Activated naive CD8-positive, alpha-beta T cell (primary cell): Measurements from ENCODE around the gene KLF6.
A peak's percentile ranks its signal among the peaks of the same experiment; 100 is the strongest.

Experiments used
- H3K27ac Mint-ChIP-seq: one replicate; pipeline ENCODE4 v1.8.0; 2021; ENCODE audit warnings: mixed read lengths
- H3K27me3 Mint-ChIP-seq: one replicate; pipeline ENCODE4 v1.8.0; 2021; ENCODE audit warnings: mixed read lengths
- H3K36me3 Mint-ChIP-seq: one replicate; pipeline ENCODE4 v1.8.0; 2021; ENCODE audit warnings: mixed read lengths
- H3K4me1 Mint-ChIP-seq: one replicate; pipeline ENCODE4 v1.8.0; 2021; ENCODE audit warnings: low read depth, mixed read lengths
- H3K4me3 Mint-ChIP-seq: one replicate; pipeline ENCODE4 v1.8.0; 2021; ENCODE audit warnings: mild to moderate bottlenecking, mixed read lengths
- H3K9me3 Mint-ChIP-seq: one replicate; pipeline ENCODE4 v1.8.0; 2021; ENCODE audit warnings: low read depth, mixed read lengths

KLF6 gene

DNA sequence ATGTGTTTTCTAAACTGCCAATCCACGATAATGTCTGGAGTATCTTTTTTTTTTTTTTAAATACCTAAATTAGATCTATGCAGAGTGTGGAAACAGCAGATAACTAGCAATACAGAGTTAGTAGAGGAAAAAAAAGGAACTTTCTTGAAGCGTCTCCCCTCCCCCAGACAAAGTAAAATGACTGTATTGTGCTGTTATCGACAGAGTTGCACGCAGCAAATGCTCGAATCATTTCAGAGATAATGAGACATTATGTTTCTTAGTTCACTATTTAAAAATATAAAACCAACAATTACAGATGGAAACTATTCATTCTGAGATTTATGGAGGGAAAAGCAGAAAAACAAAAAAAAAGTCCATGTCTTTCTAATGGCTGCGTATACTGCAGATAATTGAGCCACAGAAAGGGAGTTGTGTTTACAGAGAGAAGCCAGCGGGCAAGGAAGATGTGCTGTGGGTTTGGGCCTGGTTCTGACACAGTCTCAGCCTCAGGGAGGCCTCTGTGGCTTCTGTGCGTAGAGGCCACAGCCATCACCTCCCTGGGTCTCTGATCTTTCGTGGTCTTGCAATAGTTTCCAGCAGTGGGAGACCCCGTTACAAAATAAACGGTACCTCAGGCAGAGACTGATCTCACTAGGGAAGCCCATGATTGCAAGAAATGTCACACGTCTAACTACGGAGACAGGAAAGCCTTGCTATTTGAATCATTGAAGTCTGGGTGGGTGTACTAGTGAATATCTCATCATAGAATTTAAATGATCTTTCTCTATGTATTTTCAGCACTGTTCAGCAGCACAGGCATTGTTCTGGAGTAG lies 19.1 kb upstream of the KLF6 start:
- H3K27ac Mint-ChIP-seq, result no peak overlapping the region

DNA sequence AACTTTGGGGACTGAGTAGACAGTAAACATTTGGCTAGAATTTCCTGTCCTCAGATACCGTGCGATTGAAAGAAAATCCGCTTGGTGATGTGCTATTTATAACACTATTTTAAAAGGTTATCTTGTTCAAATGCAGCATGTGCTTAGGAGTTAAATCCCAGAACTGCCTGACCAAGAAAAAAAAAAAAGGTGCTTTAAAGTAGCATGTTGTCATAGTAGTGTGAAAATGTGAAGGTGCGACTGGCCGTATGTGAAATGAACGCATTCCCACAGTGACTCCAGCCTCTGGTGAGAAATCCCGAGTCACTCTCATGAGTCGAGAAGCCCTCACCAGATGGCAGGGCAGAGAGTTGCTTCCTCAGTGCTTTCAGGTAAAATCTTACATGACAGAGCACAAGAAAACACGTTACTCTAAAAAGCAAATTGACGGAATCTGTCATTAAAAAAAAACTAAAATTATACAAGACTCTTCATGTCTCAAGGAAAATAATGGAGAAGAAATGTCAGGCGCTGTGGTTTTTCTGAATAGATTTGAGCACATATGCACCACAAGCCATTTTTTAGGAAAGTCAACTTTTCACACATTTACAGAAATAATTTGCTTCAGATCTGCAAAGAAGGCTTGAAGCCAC lies 18.4 kb upstream of the KLF6 start:
- H3K9me3 Mint-ChIP-seq, result no peaks in the 10 kb centered on the region
- H3K27ac Mint-ChIP-seq, result no peak overlapping the region
- peaks cover 2% of the 10 kb centered on the region for H3K36me3 Mint-ChIP-seq
- no peaks in the 10 kb centered on the region for H3K27me3 Mint-ChIP-seq
- peak overlapping the region; percentile 49 for H3K4me3 Mint-ChIP-seq
- peaks cover 22% of the 10 kb centered on the region for H3K4me1 Mint-ChIP-seq

More for the DNA sequence above, 19.1 kb upstream of the KLF6 start:
- H3K9me3 Mint-ChIP-seq, result no peaks in the 10 kb centered on the region
- no peaks in the 10 kb centered on the region for H3K27me3 Mint-ChIP-seq
- peaks cover 18% of the 10 kb centered on the region for H3K4me1 Mint-ChIP-seq
- peak overlapping the region; percentile 82 for H3K4me3 Mint-ChIP-seq
- H3K36me3 Mint-ChIP-seq, result peaks cover 2% of the 10 kb centered on the region

- no peaks in the 10 kb centered on the region for H3K27me3 Mint-ChIP-seq
- H3K4me1 Mint-ChIP-seq, result peaks cover 30% of the 10 kb centered on the region
- peaks cover 4% of the 10 kb centered on the region for H3K36me3 Mint-ChIP-seq
- no peak overlapping the region for H3K27ac Mint-ChIP-seq
- no peak overlapping the region for H3K4me3 Mint-ChIP-seq
- no peaks in the 10 kb centered on the region for H3K9me3 Mint-ChIP-seq
Observed at GRCh38 chr10:3802526-3803265, 17.7 kb upstream of the KLF6 start.

DNA sequence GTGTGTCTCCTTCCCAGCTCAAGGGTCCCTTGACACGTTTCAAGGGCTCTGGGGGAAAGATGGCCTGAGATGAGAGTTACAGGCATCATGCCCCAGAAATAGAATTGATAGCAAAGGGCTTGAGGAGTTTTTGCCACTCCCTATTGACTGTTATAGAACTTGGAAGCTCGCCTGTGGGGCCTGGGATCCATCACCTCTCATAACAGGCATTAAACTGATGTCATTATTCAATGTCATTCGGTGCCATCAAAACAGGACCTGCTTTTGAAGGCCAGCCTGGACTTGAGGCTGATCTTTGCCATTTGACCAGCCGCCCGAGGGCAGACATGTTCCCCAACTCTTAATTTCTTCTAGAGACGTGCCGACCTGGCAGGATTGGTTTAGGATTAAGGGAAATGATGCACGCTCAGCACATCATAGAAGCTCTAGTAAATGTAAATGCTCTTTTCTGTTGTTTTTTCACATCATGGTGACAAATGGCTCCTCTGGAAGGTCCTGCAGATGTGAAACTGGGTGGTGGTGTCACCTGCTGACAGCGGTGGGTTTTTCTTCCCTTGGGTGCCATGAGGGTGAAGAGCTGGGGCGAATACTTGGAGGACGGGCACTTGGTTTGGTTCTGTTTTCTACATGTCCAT lies 16.7 kb upstream of the KLF6 start:
- H3K36me3 Mint-ChIP-seq, result peaks cover 5% of the 10 kb centered on the region
- no peaks in the 10 kb centered on the region for H3K27me3 Mint-ChIP-seq
- H3K4me3 Mint-ChIP-seq, result no peak overlapping the region
- peaks cover 37% of the 10 kb centered on the region for H3K4me1 Mint-ChIP-seq
- no peaks in the 10 kb centered on the region for H3K9me3 Mint-ChIP-seq
- H3K27ac Mint-ChIP-seq, result no peak overlapping the region

GRCh38 chr10:3800586-3800985 lies 15.6 kb upstream of the KLF6 start:
- H3K9me3 Mint-ChIP-seq, result no peaks in the 10 kb centered on the region
- H3K36me3 Mint-ChIP-seq, result peaks cover 6% of the 10 kb centered on the region
- no peak overlapping the region for H3K4me3 Mint-ChIP-seq
- peaks cover 40% of the 10 kb centered on the region for H3K4me1 Mint-ChIP-seq
- H3K27me3 Mint-ChIP-seq, result no peaks in the 10 kb centered on the region
- peak overlapping the region; percentile 28 for H3K27ac Mint-ChIP-seq

- Mint-ChIP-seq H3K9me3 (no peaks in the 10 kb centered on the region), H3K36me3 (peaks cover 6% of the 10 kb centered on the region), H3K4me1 (peaks cover 40% of the 10 kb centered on the region), H3K4me3 (peak overlapping the region; percentile 27), H3K27ac (peak overlapping the region; percentile 86), H3K27me3 (no peaks in the 10 kb centered on the region)
Observed at GRCh38 chr10:3797750-3798149, 12.7 kb upstream of the KLF6 start.

DNA sequence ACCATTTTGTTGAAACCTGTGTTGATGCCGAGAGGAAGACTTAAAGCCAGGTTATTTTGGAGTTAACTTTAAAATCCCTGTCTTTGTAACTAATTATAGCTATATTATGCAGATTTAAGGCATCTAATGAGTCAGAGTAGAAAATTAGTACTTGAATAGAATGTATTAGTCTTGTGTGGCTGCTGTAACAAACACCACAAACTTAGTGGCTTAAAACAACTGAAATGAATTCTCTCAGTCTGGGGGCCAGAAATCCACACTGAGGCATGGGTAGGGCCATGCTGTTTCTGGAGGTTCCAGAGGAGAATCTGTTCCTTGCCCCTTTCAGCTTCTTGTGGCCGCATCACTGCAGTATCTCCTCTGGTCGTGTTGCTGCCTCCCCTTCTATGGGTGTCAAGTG lies 8.5 kb upstream of the KLF6 start:
- Mint-ChIP-seq H3K36me3 (peaks cover 14% of the 10 kb centered on the region), H3K27ac (peak overlapping the region; percentile 7)

DNA sequence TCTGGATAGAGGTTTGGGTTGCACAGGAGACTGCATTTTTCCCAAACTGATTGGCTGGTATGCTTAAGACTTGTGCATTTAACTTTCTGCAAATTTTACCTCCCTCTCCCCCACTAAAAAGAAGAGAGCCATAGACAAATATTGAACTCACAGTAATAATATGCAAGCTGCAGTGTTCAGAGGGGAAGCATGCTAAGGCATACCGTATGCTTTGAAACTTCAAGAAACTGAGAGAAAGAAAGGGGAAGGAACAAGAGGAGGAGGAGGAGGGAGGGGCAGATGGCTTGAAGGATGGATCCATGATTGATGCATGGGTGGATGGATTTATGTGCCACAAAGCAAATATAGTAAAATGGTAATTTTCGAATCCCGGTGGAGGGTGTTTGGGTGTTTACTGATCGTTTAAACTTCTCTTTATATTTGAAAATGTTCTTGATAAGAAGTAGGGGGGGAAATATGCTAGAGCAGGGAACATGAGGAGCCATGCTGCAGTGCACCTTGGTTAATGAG lies 7.8 kb upstream of the KLF6 start:
- Mint-ChIP-seq H3K9me3 (peaks cover 7% of the 10 kb centered on the region), H3K4me3 (no peak overlapping the region), H3K27ac (no peak overlapping the region), H3K4me1 (peaks cover 18% of the 10 kb centered on the region), H3K27me3 (no peaks in the 10 kb centered on the region), H3K36me3 (peaks cover 11% of the 10 kb centered on the region)

More for the DNA sequence above, 8.5 kb upstream of the KLF6 start:
- Mint-ChIP-seq H3K27me3 (no peaks in the 10 kb centered on the region), H3K9me3 (peaks cover 7% of the 10 kb centered on the region), H3K4me3 (no peak overlapping the region), H3K4me1 (peaks cover 26% of the 10 kb centered on the region)

DNA sequence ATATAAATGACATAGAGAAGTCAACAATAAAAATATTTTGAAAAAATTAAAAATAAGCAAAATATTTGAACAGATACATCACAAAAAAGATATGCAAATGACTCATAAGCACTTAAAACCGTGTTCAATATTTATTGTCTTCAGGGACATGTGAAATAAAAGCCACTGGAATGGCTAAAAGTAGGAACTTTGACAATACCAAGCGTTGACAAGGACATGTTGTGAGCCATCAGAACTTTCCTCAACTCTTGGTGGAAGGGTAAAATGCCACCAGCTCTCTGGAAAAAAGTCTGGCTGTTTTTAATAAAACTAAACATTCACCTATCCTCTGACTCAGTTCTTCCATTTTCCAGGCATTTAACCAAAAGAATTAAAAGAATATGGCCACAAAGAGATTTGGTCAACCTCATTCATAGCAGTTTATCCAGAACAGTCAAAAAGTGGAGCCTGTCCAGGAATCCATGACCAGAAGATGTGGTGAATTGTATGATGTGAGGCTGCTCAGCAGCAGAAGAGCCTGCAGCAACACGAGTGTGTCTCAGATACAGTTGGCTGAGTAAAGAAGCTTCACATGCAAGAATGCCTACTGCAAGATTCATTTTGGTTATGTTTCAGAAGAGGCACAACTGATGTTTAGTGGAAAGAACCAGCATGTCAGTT lies 7.1 kb upstream of the KLF6 start:
- H3K36me3 Mint-ChIP-seq, result peaks cover 11% of the 10 kb centered on the region
- H3K27ac Mint-ChIP-seq, result peak overlapping the region; percentile 18
- no peak overlapping the region for H3K4me3 Mint-ChIP-seq
- no peaks in the 10 kb centered on the region for H3K27me3 Mint-ChIP-seq
- peaks cover 14% of the 10 kb centered on the region for H3K4me1 Mint-ChIP-seq
- peaks cover 7% of the 10 kb centered on the region for H3K9me3 Mint-ChIP-seq

- Mint-ChIP-seq H3K36me3 (peaks cover 9% of the 10 kb centered on the region), H3K9me3 (peaks cover 7% of the 10 kb centered on the region), H3K4me3 (no peak overlapping the region), H3K27ac (no peak overlapping the region), H3K27me3 (no peaks in the 10 kb centered on the region), H3K4me1 (peaks cover 16% of the 10 kb centered on the region)
Observed at GRCh38 chr10:3790858-3791257, 5.8 kb upstream of the KLF6 start.

- peaks cover 7% of the 10 kb centered on the region for H3K9me3 Mint-ChIP-seq
- H3K27me3 Mint-ChIP-seq, result no peaks in the 10 kb centered on the region
- no peak overlapping the region for H3K27ac Mint-ChIP-seq
- H3K4me1 Mint-ChIP-seq, result peaks cover 16% of the 10 kb centered on the region
- H3K4me3 Mint-ChIP-seq, result no peak overlapping the region
- peaks cover 9% of the 10 kb centered on the region for H3K36me3 Mint-ChIP-seq
Observed at GRCh38 chr10:3790272-3790671, 5.3 kb upstream of the KLF6 start.

- Mint-ChIP-seq H3K9me3 (peaks cover 7% of the 10 kb centered on the region), H3K4me1 (peaks cover 16% of the 10 kb centered on the region), H3K4me3 (no peak overlapping the region), H3K27ac (no peak overlapping the region), H3K27me3 (no peaks in the 10 kb centered on the region), H3K36me3 (peaks cover 9% of the 10 kb centered on the region)
Observed at GRCh38 chr10:3789621-3790020, 4.6 kb upstream of the KLF6 start.

- peak overlapping the region; percentile 97 for H3K27ac Mint-ChIP-seq
- H3K4me3 Mint-ChIP-seq, result no peak overlapping the region
- peaks cover 18% of the 10 kb centered on the region for H3K36me3 Mint-ChIP-seq
Observed at GRCh38 chr10:3787816-3788215, 2.8 kb upstream of the KLF6 start.

DNA sequence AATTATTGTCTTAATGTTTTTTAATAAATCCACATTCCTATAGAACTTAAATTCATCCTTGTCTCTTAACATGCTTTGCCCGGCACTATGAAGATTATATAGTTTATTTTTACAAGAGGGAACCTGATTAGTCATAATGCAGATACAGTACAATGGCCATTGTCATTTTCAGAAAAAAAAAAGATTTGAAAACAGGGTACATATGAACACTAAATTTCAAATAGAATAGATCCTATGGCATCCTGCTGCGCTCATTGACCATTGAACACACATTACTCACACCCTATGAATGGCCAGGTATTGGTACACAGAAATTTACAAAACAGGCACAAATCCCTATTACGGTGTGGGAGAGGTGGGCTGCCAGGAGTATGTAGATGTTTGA lies 2.0 kb upstream of the KLF6 start:
- Mint-ChIP-seq H3K27ac (peak overlapping the region; percentile 97), H3K4me3 (no peak overlapping the region), H3K36me3 (peaks cover 22% of the 10 kb centered on the region), H3K9me3 (peaks cover 7% of the 10 kb centered on the region), H3K4me1 (peaks cover 24% of the 10 kb centered on the region), H3K27me3 (no peaks in the 10 kb centered on the region)

More at GRCh38 chr10:3787816-3788215, 2.8 kb upstream of the KLF6 start:
- H3K9me3 Mint-ChIP-seq, result peaks cover 7% of the 10 kb centered on the region
- H3K27me3 Mint-ChIP-seq, result no peaks in the 10 kb centered on the region
- H3K4me1 Mint-ChIP-seq, result peaks cover 22% of the 10 kb centered on the region
